GM18870 (cell line): Measurements from ENCODE around the gene RBBP4.

Experiments used
- ATAC-seq: cut with Tn5 transposase; IDR thresholded peaks from one replicate; pipeline ENCODE4 v1.9.1; 2021; ENCODE audit warnings: moderate library complexity; ENCODE audit not compliant: unreplicated experiment

RBBP4 gene

GRCh38 chr1:32717503-32717902 is 66.5 kb downstream of the RBBP4 start:
- ATAC-seq: no peak

DNA sequence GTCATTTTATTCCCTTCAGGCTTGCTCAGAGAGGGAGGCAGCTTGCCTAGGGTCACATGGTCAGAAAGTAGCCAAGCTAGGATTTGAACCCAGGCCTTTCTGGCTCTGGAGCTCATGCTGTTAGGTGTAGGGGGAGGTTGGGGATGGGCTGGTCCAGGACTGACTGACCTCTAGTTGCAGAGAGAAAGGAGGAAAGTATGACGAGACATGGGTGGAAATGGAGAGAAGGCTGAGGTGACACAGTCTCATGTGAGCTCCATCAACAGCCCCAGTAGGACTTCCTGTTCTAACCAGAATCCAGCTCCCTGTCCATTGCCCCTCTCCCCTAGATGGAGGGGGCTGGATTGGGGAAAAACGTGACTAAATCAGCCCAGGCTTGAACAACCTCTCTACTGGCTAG is 67.0 kb downstream of the RBBP4 start:
- no peak for ATAC-seq

- no peak for ATAC-seq
Measured at GRCh38 chr1:32718527-32718926, 67.5 kb downstream of the RBBP4 start.

DNA sequence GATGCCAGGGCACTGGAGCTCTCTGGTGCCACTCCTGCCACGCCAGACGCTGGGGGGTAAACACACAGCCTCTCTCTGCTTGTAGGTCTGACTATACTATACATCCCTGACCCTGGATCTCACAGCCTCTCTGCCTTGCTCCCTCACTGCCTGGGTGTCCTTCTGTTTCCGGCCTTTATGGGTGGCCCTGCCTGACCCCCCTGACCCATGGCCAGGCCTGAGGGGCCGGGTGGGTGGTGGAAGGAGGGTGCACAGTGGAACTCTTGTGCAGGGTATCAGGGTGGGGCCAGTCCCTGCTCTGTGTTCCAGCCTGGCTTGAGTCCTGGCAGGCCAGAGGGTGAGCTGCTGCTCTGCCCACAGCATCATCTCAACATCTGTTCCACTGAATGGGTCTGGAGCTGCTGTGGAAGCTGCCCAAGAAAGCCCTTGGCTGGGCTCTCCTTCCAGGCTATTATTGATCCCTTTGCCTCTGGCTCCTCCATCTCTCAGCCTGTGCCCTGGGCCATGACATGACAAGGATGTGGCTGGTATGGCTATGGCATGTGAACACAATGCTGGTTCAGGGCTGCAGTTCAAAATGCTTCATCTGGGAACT is 68.8 kb downstream of the RBBP4 start:
- no peak for ATAC-seq

DNA sequence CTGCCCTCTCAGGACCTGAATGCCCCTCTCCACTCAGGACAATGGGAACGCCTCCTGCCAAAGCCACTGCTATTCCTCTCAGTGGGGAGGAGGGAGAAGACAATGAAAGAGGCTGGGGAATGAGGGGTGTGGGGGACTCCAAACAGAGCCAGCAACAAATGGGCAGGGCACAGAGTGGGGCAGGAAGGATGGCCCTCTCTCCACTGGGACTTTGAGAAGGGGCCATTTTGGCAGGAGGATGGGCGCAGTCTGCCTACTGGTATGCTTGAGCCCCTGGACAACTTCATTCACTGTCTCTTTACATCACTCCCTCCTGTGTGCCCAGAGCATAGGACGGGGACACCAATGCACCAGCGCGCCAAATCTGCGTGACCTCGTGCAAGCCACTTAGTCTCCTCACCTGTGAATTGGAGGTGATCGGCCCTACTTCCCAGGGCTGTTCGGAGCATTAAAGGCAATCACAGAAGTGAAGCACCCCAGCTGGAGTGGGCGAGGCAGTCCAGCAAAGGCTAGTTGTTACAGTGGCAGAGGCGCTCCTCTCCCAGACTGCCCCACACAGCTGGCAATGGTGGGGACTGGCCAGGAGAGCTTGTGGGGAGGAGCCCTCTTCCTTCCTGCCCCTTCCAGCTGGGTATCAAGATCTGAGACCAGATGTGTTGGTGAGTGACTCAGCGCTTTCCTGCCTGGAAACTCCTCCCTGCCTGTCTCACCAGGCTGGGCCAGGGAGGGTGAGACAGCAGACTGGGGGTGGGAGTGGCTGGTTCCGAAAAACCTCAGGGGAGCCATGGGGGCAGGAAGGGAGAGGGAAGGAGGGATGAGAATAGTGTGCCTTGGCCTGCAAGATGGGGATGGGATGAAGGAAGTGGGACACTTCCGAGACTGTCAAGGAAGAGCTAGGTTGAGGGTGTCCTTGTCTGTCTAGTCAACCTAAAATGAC is 73.9 kb downstream of the RBBP4 start:
- ATAC-seq: no peak

DNA sequence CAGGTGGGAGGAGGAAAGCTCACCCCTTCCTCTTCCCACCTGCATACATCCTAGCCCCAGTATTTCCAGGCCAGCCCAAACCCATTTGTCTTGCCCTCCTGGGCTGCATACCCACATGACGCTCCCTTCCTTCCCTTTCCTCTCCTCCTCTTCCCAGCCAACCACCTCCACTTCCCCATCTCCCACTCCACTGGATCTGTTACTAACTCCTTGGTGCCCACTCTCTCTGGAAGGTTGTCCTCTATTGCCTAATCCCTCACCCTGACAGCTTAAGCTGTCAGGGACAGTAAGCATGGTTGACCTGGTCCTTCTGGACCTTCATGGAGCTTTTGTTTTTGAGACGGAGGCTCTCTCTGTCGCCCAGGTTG is 74.6 kb downstream of the RBBP4 start:
- ATAC-seq: no peak

DNA sequence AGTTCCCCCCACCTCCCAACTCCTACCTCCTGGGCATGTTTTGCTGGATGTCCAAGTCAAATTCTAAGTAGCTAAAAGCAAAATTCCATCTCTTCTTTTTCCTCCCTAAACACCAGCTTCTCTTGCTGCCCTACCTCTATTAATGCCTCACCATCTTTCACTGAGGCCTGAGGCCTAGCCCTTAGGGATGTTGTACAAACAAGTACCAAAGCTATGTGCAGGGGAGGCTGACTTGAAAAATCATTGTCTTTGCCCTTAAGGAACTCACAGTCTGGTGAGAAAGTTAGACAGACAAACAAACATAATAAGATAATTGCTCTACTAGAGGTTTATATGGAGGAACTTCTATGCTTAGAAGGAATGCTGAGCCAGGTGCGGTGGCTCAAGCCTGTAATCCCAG is 76.9 kb downstream of the RBBP4 start:
- ATAC-seq: no peak

DNA sequence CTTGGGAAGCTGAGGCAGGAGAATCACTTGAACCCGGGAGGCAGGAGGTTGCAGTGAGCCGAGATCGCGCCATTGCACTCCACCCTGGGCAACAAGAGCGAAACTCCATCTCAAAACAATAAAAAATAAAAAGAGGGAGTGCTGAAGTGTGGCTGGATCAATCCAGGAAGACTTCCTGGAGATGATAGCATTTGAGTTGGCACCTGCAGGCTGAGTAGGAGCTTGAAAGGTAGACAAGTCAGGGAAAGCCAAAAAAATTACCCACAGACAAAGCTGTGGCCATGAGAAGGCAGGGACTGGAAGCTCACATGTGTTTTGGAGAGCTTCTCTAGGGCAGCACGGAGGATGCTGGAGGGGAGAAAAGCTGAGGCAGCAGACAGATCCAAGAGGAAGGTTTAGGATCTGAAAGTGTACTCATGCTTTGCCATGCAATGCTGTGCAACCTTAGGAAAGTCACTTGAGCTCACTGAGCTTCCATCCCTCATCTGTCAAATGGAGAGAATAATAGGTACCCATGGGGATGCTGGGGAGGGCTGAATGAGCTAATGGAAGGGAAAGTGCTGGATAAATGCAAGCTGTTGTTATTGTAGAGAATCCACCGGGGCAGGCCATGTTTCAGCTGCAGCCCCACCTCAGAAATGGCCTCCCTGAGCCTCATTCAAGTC is 77.5 kb downstream of the RBBP4 start:
- ATAC-seq: no peak

DNA sequence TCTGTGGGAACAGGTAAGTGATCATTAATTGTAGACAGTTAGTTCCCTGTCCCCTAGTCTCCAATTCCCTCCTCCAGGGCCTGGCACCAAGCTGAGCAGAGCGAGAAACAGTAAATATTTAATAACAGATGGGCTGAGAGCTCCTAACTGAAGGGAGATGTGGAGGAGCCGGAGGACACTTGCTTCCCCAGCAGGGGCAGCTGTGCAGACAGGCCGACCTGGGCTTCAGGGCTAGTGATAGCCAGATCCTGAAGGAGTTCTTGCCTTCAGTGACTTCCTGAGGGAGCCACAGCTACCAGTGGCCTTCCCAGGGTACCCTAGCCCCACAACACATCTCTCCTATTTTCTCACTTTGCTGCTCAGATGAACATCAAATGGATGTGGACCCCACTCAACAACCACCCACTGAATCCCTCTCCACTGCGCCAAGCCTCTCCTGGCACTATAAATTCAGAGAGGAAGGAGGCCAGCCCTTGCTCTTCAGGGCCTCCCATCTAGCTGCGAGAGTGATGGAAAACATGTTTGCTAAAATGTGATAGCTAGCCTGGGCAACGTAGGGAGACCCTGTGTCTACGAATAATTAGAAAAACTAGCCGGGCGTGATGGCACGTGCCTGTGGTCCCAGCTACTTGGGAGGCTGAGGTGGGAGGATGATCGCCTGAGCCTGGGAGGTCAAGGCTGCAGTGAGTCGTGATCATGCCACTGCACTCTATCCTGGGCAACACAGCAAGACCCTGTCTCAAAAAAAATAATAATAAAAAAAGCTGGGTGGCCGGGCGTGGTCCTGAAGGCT is 78.4 kb downstream of the RBBP4 start:
- ATAC-seq: no peak

- no peak for ATAC-seq
Measured at GRCh38 chr1:32733582-32734321, 82.7 kb downstream of the RBBP4 start.
